KOPT-K1 (cell line): ENCODE data around the gene MGAT3.
"Not testable (repeated sequence)": the region's sequence is repeated elsewhere in the genome, so short reads cannot be mapped to it uniquely, and the experiment has no call there.

Experiments used
- H3K27ac ChIP-seq: fragments of 200-600 bp; sonication (generic); 2 replicates; pipeline ENCODE4 v1.5.1; 2016; ENCODE audit warnings: antibody characterized with exemption, mild to moderate bottlenecking, low read depth, low read length; ENCODE audit not compliant: poor library complexity, severe bottlenecking
- H3K36me3 ChIP-seq: fragments of 200-600 bp; sonication (generic); 2 replicates; pipeline ENCODE4 v1.5.1; 2017; ENCODE audit warnings: antibody characterized with exemption, mild to moderate bottlenecking, low read length, moderate library complexity; ENCODE audit not compliant: insufficient read depth
- H3K9me3 ChIP-seq: fragments of 200-600 bp; sonication (generic); 2 replicates; pipeline ENCODE4 v1.5.1; 2017; ENCODE audit warnings: antibody characterized with exemption, low read length, mild to moderate bottlenecking; ENCODE audit not compliant: insufficient read depth, poor library complexity, severe bottlenecking

Gene MGAT3

GRCh38 chr22:39514373-39514973, 57.7 kb downstream of the MGAT3 start:
- peaks cover 87% of the 10 kb centered on the region for H3K36me3 ChIP-seq
- no peaks in the 10 kb centered on the region for H3K9me3 ChIP-seq
- no peak overlapping the region for H3K27ac ChIP-seq

GRCh38 chr22:39515266-39516050, 58.6 kb downstream of the MGAT3 start:
- H3K27ac ChIP-seq, result no peak overlapping the region
- H3K36me3 ChIP-seq, result peaks cover 77% of the 10 kb centered on the region

GRCh38 chr22:39517470-39517869, 60.7 kb downstream of the MGAT3 start:
- no peaks in the 10 kb centered on the region for H3K9me3 ChIP-seq
- peaks cover 77% of the 10 kb centered on the region for H3K36me3 ChIP-seq
- no peak overlapping the region for H3K27ac ChIP-seq

More at GRCh38 chr22:39515266-39516050, 58.6 kb downstream of the MGAT3 start:
- H3K9me3 ChIP-seq, result no peaks in the 10 kb centered on the region

GRCh38 chr22:39518144-39518786, 61.5 kb downstream of the MGAT3 start:
- Histone ChIP-seq H3K27ac (no peak overlapping the region), H3K36me3 (peaks cover 77% of the 10 kb centered on the region), H3K9me3 (no peaks in the 10 kb centered on the region)

DNA sequence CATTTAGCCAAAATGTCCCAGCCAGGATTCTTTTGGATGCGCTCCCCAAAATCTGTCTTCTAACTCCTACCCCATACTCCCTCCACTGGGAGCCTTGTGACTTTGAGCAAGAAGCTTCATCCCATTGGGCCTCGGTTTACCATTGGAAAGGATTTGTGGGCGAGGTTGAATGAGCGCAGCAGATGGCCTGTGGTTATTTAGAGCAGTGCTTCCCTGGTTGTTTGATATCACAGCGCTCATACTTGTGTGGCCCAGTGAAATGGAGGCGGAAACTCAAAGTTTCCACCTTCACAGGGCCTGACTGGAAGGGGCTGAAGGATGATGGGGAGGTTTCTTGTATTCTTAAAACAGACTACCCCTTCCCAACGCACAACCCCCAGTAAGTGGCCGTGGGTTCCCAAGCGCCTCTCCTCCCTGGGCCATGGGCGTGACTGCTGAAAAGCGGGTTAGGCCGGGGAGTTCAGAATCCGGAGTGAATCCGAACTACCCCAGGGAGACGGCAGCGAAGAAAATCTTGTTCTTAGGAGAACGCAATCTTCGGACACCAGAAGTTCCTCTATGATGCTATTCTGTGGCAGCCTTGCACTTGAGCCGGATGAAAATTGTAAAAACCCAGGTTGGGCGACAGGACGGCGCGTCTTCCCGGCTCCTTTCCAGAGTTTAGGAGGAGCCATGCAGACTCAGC, 62.3 kb downstream of the MGAT3 start:
- Histone ChIP-seq H3K36me3 (peaks cover 77% of the 10 kb centered on the region), H3K9me3 (no peaks in the 10 kb centered on the region), H3K27ac (peak overlapping the region; percentile 97)

- peak overlapping the region; percentile 97 for H3K27ac ChIP-seq
- no peaks in the 10 kb centered on the region for H3K9me3 ChIP-seq
- peaks cover 77% of the 10 kb centered on the region for H3K36me3 ChIP-seq
Measured at GRCh38 chr22:39519681-39520225, 62.9 kb downstream of the MGAT3 start.

- Histone ChIP-seq H3K27ac (peak within 1 kb of the TSS; percentile 97), H3K9me3 (no peaks in the 10 kb centered on the region), H3K36me3 (peaks cover 77% of the 10 kb centered on the region)
Measured at GRCh38 chr22:39520226-39521105, 63.7 kb downstream of the MGAT3 start, which contains the start of gene ATF4. TSS of gene ATF4 (plus strand) at chr22:39520562. CDS start at chr22:39521446, 884 bp downstream.

- Histone ChIP-seq H3K27ac (peak overlapping the region; percentile 97), H3K36me3 (peaks cover 72% of the 10 kb centered on the region)
- H3K9me3 ChIP-seq, result not testable (repeated sequence)
Measured at GRCh38 chr22:39521106-39521885, 64.5 kb downstream of the MGAT3 start.

GRCh38 chr22:39522091-39522490, 65.3 kb downstream of the MGAT3 start:
- not testable (repeated sequence) for H3K9me3 ChIP-seq
- Histone ChIP-seq H3K36me3 (peaks cover 64% of the 10 kb centered on the region), H3K27ac (peak overlapping the region; percentile 97)

DNA sequence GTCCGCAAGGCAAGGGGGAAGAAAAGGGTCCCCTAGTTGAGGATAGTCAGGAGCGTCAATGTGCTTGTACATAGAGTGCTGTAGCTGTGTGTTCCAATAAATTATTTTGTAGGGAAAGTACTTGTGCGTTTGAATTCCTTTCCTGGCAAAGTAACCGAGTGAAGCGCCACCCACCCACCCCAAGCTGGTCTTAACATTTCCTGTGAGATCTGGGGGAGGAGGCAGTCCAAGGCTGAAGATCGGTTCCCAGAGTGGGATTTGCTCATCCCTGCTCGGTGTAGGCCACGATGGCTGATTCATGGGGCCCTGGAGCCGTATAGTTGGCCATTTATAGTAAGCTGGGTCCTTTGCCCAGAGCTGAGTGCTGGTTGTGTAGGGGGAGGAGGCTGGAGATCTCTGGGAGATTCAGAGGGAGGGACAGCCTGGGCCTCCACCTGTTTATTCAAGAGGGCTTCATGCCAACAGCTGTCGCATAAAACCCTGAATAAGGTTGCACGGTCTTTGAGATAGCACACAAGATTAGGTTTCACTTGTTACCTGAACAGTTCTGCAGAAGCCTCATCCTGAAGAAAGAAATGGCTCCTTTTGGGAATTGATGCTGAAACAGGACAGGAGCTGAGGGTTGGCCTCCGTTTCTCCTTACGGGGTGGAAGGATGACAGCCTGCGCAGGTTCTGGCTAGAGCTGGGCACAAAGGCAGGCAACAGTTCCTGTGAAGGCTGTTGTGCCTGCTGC, 65.9 kb downstream of the MGAT3 start:
- peaks cover 63% of the 10 kb centered on the region for H3K36me3 ChIP-seq
- H3K27ac ChIP-seq, result peak overlapping the region; percentile 16
- no peaks in the 10 kb centered on the region for H3K9me3 ChIP-seq

GRCh38 chr22:39524089-39524752, 67.4 kb downstream of the MGAT3 start:
- H3K9me3 ChIP-seq, result no peaks in the 10 kb centered on the region
- H3K36me3 ChIP-seq, result peaks cover 73% of the 10 kb centered on the region
- no peak overlapping the region for H3K27ac ChIP-seq

DNA sequence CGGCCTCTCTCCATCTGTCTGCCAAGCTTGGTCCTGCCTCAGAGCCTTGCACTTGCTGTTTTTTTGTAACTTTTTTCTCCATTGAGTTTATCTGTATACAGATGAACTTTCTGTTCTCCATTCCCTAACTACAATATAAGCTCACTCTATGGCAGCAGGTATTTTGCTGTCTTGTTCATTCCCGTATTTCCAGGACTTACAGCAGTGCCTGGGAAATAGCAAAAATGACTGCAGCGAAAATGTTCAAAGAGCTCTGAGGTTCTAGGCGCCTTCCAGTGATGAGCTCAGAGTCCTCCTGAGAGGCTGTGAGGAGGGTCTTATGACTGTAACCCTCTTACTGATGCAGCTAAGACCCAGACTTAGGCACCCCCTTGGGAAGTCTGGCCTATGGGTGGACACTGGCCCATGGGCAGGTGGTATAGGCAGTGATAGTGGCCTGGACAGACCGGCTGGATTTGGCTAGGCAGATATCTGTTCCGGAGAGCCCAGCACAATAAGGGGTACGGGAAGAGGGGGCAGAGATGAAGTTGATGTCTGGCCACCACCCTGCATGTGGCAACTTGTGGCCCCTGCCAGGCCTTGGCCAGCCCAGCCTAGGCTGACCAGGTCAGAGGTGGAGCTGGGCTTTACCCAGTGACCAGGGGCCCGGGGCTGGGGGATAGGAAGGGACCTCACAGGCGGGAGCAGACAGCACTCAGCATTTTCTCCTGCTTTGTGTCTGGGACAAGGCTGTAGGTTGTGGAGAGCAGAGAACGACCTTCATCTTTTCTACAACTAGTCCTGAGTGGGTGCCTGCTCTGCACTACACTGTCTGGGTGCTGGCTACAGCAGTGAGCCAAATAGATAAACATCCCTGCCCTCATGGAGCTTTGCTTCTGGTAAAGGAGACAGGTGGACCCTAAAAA, 68.2 kb downstream of the MGAT3 start:
- H3K27ac ChIP-seq, result no peak overlapping the region
- H3K36me3 ChIP-seq, result peaks cover 81% of the 10 kb centered on the region

More for the DNA sequence above, 68.2 kb downstream of the MGAT3 start:
- no peaks in the 10 kb centered on the region for H3K9me3 ChIP-seq
